ENCODE data around the gene SLBP. TPM values are rescaled to one million over a fixed set of nuclear protein-coding genes. Genes with fewer than 3 reads are reported as not detected.

Gene SLBP
- total RNA-seq, 4 donors from 2014 or later: 17.0 to 25.6 (median 21.0) TPM

GRCh38 chr4:1744552-1744951 lies 32.4 kb upstream of the SLBP start:
- no peaks in the 10 kb centered on the region for H3K4me1 ChIP-seq
- no peak overlapping the region for H3K27ac ChIP-seq
- intact Hi-C loops (cut with DNase I; ENCODE audit: low total_unique reads) (no loop called here), in situ Hi-C loops (cut with MboI; ENCODE audit: low sequenced_read_pairs in 4 of 4) (loop anchor here (10.0 to 25.0 kb wide), 3 partner anchors 143 to 160 kb away; no protein-coding TSS in a partner anchor)
- TF ChIP-seq POLR2A (IDR thresholded peaks at IDR 0.05): no peak
- TF ChIP-seq, protein P1, sequence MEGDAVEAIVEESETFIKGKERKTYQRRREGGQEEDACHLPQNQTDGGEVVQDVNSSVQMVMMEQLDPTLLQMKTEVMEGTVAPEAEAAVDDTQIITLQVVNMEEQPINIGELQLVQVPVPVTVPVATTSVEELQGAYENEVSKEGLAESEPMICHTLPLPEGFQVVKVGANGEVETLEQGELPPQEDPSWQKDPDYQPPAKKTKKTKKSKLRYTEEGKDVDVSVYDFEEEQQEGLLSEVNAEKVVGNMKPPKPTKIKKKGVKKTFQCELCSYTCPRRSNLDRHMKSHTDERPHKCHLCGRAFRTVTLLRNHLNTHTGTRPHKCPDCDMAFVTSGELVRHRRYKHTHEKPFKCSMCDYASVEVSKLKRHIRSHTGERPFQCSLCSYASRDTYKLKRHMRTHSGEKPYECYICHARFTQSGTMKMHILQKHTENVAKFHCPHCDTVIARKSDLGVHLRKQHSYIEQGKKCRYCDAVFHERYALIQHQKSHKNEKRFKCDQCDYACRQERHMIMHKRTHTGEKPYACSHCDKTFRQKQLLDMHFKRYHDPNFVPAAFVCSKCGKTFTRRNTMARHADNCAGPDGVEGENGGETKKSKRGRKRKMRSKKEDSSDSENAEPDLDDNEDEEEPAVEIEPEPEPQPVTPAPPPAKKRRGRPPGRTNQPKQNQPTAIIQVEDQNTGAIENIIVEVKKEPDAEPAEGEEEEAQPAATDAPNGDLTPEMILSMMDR (IDR thresholded peaks at IDR 0.05 in 4 of 5, conservative IDR thresholded peaks at IDR 0.05 in 1 of 5): no peak
- no peak for DNase-seq
- ATAC-seq: no peak
- H3K36me3 ChIP-seq: peaks cover 0 to 5% of the 10 kb centered on the region in 2 donors
- no peak overlapping the region for H3K4me3 ChIP-seq
- no peaks in the 10 kb centered on the region for H3K9me3 ChIP-seq
- no peaks in the 10 kb centered on the region for H3K27me3 ChIP-seq

DNA sequence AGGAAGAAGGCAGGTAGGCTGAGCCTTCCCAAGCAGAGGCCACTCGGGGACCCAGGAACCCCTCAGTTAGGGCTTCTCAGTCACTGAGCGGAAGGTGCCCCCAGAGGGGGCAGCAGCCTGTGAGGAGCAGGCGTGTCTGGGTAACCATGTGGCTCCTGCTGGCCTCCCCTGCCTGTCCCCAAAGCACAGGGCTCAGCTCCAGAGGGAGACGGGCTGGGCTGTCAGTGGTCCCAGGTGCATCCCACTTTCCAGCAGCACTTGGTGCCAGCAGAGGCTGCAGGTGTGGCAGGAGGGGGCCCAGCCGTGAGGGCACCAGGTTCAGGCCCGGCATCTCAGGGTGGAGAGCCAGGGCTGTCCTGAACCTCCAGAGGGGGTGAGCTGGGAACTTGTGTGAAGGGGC lies 31.9 kb upstream of the SLBP start:
- peaks cover 0 to 11% of the 10 kb centered on the region in 2 donors for H3K36me3 ChIP-seq
- H3K4me3 ChIP-seq: no peak overlapping the region
- TF ChIP-seq POLR2A (IDR thresholded peaks at IDR 0.05): no peak
- TF ChIP-seq, protein P1 (IDR thresholded peaks at IDR 0.05 in 4 of 5, conservative IDR thresholded peaks at IDR 0.05 in 1 of 5): no peak
- no peaks in the 10 kb centered on the region for H3K27me3 ChIP-seq
- in situ Hi-C loops (cut with MboI; ENCODE audit: low sequenced_read_pairs in 4 of 4) (loop anchor here (10.0 to 25.0 kb wide), 3 partner anchors 143 to 161 kb away; no protein-coding TSS in a partner anchor), intact Hi-C loops (cut with DNase I; ENCODE audit: low total_unique reads) (no loop called here)
- DNase-seq (no peak), ATAC-seq (no peak)
- no peaks in the 10 kb centered on the region for H3K9me3 ChIP-seq
- H3K4me1 ChIP-seq: no peaks in the 10 kb centered on the region
- no peak overlapping the region for H3K27ac ChIP-seq

DNA sequence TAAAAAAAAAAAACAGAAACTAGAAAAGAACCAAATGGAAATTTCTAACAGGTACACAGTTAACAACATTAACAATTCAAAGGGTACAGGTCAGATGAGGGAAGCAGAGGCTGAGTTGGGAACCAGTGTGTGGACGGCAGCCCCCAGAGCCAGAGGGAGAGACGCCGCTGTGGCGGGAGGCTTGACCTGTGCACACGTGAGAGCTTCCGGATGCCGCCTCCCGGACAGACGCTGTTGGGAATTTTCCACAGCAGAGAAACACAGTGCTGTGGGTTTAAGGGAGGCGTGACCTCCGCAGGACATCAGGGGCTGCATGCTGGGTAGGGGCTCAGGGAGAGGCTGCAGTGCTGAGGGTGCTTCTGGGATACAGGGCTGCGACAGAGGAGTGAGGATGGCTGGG lies 31.4 kb upstream of the SLBP start:
- Histone ChIP-seq H3K4me1 (no peaks in the 10 kb centered on the region), H3K36me3 (peaks cover 0 to 12% of the 10 kb centered on the region in 2 donors), H3K27ac (no peak overlapping the region), H3K4me3 (no peak overlapping the region), H3K9me3 (no peaks in the 10 kb centered on the region), H3K27me3 (no peaks in the 10 kb centered on the region)
- DNase-seq (no peak), ATAC-seq (no peak)
- intact Hi-C loops (cut with DNase I; ENCODE audit: low total_unique reads) (no loop called here), in situ Hi-C loops (cut with MboI; ENCODE audit: low sequenced_read_pairs in 4 of 4) (loop anchor here (10.0 to 25.0 kb wide), 3 partner anchors 144 to 161 kb away; no protein-coding TSS in a partner anchor)
- no peak for TF ChIP-seq POLR2A (IDR thresholded peaks at IDR 0.05)
- TF ChIP-seq, protein P1 (IDR thresholded peaks at IDR 0.05 in 4 of 5, conservative IDR thresholded peaks at IDR 0.05 in 1 of 5): no peak

GRCh38 chr4:1741208-1741607 lies 29.1 kb upstream of the SLBP start:
- in situ Hi-C loops (cut with MboI; ENCODE audit: low sequenced_read_pairs in 4 of 4): loop anchor here (10.0 to 25.0 kb wide), 3 partner anchors 146 to 164 kb away; no protein-coding TSS in a partner anchor
- H3K27ac ChIP-seq: no peak overlapping the region
- DNase-seq: no peak
- H3K36me3 ChIP-seq: peaks cover 0 to 33% of the 10 kb centered on the region in 2 donors
- intact Hi-C loops (cut with DNase I; ENCODE audit: low total_unique reads): no loop called here
- no peaks in the 10 kb centered on the region for H3K4me1 ChIP-seq
- TF ChIP-seq, protein P1 (IDR thresholded peaks at IDR 0.05 in 4 of 5, conservative IDR thresholded peaks at IDR 0.05 in 1 of 5): no peak
- TF ChIP-seq POLR2A (IDR thresholded peaks at IDR 0.05): no peak
- no peak for ATAC-seq
- H3K9me3 ChIP-seq: peaks cover 0 to 4% (median 0%) of the 10 kb centered on the region in 3 donors
- H3K4me3 ChIP-seq: no peak overlapping the region
- H3K27me3 ChIP-seq: no peaks in the 10 kb centered on the region
